ENCODE measurements around the gene KCNQ1.

- TF ChIP-seq POLR2AphosphoS5 (IDR thresholded peaks at IDR 0.05) (no peak), CTCF (IDR thresholded peaks at IDR 0.05) (no peak)
Observed at GRCh38 chr11:2470495-2470894, 25.7 kb downstream of the KCNQ1 start.

Measured in sigmoid colon (tissue), 4 donors.